Measurements from ENCODE around the gene CRX.

GRCh38 chr19:47820410-47820809, 1.3 kb upstream of the CRX start:
- TF ChIP-seq POLR2AphosphoS5 (IDR thresholded peaks at IDR 0.05) (no peak), POLR2A (IDR thresholded peaks at IDR 0.05) (no peak)

Data from spleen (tissue), 3 donors.